HG02884 (cell line): ENCODE data around the gene HSPB7.
"Not testable (repeated sequence)": the region's sequence is repeated elsewhere in the genome, so short reads cannot be mapped to it uniquely, and the experiment has no call there.

Experiments
- ATAC-seq: cut with Tn5 transposase; IDR thresholded peaks from one replicate; pipeline ENCODE4 v1.9.1; 2021; ENCODE audit warnings: mild to moderate bottlenecking, moderate library complexity; ENCODE audit not compliant: unreplicated experiment

The HSPB7 gene

DNA sequence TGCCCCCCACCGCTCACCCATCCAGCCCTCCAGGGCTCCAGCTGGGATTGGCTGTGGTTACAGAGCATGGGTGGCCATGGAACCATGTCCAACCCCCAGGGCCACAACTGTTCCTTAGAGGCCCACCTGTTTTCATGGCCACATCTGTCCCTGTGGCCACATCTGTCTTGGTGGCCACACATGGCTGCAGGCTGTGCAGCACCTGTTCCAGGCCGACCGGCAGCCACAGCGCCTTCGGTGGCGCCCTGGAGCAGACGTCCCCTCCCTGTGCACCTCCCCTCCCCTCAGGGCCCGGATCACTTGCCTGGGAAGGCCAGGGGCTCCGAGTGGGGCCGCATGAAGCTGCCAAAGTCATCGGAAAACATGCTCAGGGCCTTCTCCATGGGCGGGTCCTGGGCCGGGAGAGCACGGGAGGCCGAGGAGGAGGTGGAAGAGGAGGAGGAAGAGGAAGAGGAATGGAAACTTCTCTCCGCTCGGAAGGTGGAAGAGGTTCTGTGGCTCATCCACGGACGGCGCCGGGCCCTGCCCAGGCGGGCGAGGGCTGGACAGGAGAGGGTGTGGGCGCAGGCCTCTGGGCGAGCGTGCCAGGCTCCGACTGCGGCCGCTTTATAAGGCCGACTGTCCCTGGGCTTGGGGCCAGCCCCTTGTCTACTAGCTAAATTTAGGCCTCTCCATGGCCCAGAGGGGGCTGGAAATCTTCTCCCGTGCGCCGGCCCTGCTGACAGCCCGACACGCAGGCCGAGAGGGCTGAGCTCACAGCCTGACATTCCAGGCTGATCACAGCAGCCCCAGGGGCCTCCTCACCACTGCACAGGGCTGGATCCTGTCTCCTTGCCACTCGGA is at the start of gene HSPB7:
Gene HSPB7 (minus strand): TSS at position 583 of the 843 bp plus-strand sequence. CDS start 80 bp downstream, at position 503.
- no peak for ATAC-seq

- no peak for ATAC-seq
These were observed 49.4 kb upstream of the HSPB7 start for GRCh38 chr1:16067127-16067768.

GRCh38 chr1:16066245-16066644 is 48.4 kb upstream of the HSPB7 start:
- ATAC-seq, result no peak

- ATAC-seq, result no peak
These were observed 47.4 kb upstream of the HSPB7 start for GRCh38 chr1:16065269-16065576.

GRCh38 chr1:16064536-16065268 is 46.9 kb upstream of the HSPB7 start:
- ATAC-seq, result no peak

- ATAC-seq, result no peak
These were observed 46.1 kb upstream of the HSPB7 start for GRCh38 chr1:16063921-16064320.

DNA sequence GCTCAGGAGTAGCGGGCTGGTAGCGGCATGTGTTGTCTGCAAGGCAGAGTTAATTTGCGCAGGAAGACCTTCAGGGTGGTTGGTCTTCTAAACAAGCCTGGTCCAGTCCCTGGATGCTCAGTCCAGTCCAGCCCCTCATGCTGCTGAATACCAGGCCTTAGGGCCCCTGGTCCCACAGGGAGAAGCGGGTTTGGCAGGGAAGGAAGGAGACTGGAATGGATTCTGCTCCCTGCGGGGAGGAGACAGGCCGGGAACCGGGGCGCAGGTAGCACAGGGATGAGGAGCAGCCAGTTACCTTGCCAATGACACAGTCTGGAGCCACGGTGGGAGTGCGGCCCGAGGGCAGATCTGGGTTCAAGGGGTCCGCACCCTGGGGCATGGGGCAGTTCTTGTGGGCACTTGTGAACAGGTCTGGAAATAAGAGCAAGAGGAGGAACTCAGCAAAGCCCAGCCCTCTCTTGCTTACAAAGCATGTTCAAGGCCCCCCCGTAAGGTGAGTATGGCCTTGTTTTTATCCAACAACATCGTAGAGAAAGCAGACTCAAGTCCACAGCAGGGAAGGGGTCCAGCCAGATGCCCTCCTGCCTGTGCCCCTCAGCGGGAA is 45.5 kb upstream of the HSPB7 start:
- ATAC-seq, result no peak

DNA sequence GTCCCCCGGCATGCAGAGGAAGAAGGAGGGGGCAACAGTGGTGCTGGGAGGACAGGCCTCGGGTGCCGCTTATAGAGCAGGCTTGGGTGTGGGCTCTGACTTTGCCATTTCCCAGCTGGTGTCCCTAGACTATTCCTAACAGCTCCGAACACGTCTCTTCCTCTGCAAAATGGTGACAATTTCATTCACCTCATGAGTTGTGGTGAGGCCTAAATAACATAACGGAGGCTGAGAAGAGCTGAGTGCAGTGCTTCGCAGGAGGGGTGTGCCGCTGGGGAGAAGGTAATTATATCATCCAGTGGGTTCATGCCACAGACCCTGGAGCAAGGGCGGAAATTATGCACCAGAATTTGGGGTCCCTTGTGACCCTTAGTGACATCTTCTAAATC is 44.8 kb upstream of the HSPB7 start:
- ATAC-seq, result not testable (repeated sequence)

DNA sequence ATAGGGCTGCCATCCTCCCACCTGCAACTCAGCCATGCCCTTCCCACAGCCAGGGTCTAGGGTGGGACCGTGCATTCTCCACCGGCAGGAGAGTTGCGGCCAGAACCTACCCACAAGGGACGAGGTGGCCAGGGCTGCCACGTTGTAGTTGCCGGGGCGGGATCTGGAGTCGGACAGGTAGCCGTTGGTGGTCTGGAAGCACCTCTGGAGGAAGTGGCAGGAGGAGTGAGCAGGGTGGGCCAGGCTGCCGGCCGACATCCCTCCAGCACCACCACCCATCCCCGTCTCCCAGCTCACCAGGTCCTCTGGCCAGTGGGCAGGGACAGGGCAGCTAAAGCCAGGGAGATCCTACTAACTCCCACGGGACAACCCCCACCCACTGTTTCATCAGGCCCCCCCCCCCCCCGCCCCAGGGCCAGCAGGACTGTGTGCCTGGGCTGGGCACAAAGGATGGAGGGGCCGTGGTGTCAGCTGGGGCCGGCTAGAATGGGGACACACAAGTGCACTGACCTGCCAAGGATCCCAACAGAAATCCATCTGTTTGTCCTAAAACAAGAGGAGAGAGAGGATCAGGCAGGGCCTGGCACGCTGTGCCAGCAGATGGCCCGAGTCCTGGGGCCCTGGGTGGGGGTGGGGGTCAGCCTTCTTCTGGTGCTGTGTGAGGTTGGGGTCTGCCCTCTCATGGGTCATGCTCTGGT is 44.3 kb upstream of the HSPB7 start:
- not testable (repeated sequence) for ATAC-seq

- no peak for ATAC-seq
These were observed 43.4 kb upstream of the HSPB7 start for GRCh38 chr1:16061266-16061665.

GRCh38 chr1:16058394-16059120 is 40.7 kb upstream of the HSPB7 start:
- ATAC-seq, result not testable (repeated sequence)

DNA sequence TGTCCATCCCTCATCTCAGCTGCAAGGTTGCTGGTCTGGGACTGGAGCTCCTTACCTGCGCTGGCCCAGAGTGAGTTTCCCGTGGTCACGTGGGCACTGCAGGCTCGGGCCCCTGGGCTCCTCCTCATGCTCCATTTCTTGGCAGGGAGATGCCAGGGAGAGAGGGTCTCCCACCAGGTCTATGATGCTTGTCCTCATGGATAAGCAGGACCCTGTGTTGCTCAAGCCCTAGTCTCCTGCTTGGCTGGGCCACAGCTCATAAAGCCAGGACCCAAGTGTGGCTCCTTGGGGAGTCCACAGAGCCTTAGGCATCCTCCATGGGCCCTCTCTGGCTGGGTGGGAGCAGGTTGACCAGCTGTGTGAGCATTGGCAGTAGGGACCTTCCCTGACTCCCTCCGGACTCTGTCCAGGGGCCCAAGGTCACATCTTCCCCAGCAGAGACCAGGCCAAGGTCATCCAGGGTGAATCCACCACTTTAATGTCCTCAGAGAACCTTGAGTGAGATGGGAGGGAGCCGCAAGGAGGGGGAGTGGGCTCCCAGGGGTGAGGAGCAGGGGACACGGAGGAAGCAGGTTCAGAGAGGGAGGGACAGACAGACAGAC is 39.6 kb upstream of the HSPB7 start:
- not testable (repeated sequence) for ATAC-seq

- not testable (repeated sequence) for ATAC-seq
These were observed 38.7 kb upstream of the HSPB7 start for GRCh38 chr1:16056521-16056912.

DNA sequence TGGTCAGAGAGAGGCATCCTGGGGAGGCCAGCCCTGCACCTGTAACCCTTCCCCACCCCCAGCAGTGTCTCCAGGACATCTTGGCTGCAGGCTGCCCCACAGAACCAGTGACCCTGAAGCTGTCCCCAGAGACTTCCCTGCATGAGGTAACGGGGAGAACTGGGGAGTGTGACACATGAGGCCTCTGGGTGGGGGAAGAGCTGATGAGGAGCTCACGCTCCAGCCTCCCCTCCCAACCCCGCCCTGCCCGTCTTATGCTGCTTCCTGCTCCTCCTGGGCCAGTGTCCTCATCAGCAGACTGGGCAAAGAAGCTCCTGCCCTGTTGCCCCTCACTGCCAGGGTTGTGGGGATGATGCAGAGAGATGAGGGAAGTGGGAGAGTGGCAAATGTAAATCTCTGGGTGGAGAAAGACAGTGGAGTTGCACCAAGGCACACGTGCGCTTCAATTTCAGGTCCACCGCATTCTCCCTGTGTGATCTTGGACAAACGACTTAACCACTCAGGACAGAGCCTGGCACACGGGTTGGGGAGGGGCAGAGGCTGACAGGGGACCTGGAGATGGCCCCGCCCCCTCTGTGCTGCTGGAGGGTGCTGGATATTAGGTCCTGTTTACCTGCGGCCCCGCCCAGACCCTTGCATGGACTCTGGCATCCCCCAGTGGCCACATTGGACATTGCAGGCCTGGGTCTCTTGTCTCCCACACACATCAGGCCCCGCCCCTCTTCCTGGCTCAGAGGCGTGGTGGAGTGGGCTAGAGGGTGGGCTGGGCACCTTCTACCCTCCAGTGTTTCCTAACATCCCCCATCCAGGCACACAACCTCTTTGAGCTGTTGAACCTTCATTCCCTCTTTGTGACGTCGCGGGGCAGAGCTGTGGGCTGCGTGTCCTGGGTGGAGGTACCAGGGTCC is 38.0 kb upstream of the HSPB7 start:
- ATAC-seq, result peak; percentile 54

- ATAC-seq, result no peak
These were observed 37.0 kb upstream of the HSPB7 start for GRCh38 chr1:16054598-16055540.

DNA sequence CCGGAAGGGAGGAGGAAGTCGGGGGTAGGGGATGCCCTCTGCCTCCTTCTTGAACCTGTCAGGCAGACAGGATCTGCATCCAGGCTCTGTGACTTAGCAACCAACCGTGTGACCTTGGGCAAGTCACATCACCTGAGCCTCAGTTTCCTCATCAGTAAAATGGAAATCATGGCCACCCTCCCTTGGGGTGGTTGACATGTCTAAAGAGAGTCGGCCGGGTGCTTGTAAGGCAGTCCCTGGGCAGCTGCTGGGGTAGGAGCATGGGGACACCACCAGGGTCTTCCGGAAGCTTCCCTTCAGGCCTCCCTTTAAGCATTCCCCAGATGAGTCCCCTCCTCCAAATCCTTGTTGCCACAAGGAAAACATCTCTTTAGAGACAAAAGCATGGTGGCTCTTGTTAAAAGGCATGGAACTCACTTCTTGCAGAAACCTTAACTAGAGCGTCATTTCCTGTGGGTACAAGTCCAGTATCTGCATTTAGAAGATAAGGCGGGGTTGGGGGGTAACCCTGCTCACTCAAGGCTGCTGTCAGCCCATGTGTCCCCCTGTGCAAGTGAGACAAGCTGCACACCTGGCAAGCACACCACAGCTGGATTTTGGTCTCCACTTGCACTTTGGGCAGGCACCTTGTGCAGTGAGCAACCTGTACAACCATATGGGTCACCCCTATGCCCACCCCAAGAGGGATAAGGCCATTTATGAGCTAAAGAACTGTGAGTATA is 36.1 kb upstream of the HSPB7 start:
- ATAC-seq, result no peak

- ATAC-seq, result not testable (repeated sequence)
These were observed 34.1 kb upstream of the HSPB7 start for GRCh38 chr1:16051949-16052348.
